CD4-positive, alpha-beta T cell treated with Interleukin-6 for 4 hours (primary cell): ENCODE measurements around the gene SEMA3C.
"Not testable (repeated sequence)": the region's sequence is repeated elsewhere in the genome, so short reads cannot be mapped to it uniquely, and the experiment has no call there.

Experiments
- DNase-seq: peaks from one replicate; pipeline ENCODE4 v3.0.0-alpha.2; 2020; ENCODE audit warnings: mixed read lengths

The SEMA3C gene

GRCh38 chr7:80918909-80919721 lies at the start of gene SEMA3C:
Gene SEMA3C (minus strand): TSS chr7:80919051. CDS start chr7:80916781, 2,270 bp downstream.
- no peak for DNase-seq

- no peak for DNase-seq
These were observed 49.8 kb upstream of the SEMA3C start for GRCh38 chr7:80968606-80969005.

GRCh38 chr7:80967917-80968297 lies 49.1 kb upstream of the SEMA3C start:
- DNase-seq = no peak

GRCh38 chr7:80967071-80967916 lies 48.4 kb upstream of the SEMA3C start:
- DNase-seq = no peak

- no peak for DNase-seq
These were observed 41.5 kb upstream of the SEMA3C start for GRCh38 chr7:80960244-80960795.

GRCh38 chr7:80957226-80957777 lies 38.5 kb upstream of the SEMA3C start:
- no peak for DNase-seq

- DNase-seq = no peak
These were observed 35.3 kb upstream of the SEMA3C start for GRCh38 chr7:80954191-80954590.

- no peak for DNase-seq
These were observed 31.7 kb upstream of the SEMA3C start for GRCh38 chr7:80950550-80950967.

- DNase-seq = no peak
These were observed 30.6 kb upstream of the SEMA3C start for GRCh38 chr7:80949449-80949848.

GRCh38 chr7:80946858-80947257 lies 28.0 kb upstream of the SEMA3C start:
- no peak for DNase-seq

GRCh38 chr7:80945976-80946375 lies 27.1 kb upstream of the SEMA3C start:
- no peak for DNase-seq

GRCh38 chr7:80943342-80943741 lies 24.5 kb upstream of the SEMA3C start:
- no peak for DNase-seq

GRCh38 chr7:80942261-80943041 lies 23.6 kb upstream of the SEMA3C start:
- DNase-seq = no peak

GRCh38 chr7:80941208-80941758 lies 22.4 kb upstream of the SEMA3C start:
- DNase-seq = no peak

GRCh38 chr7:80940539-80941207 lies 21.8 kb upstream of the SEMA3C start:
- DNase-seq = no peak

GRCh38 chr7:80937336-80937735 lies 18.5 kb upstream of the SEMA3C start:
- no peak for DNase-seq

- DNase-seq = no peak
These were observed 17.3 kb upstream of the SEMA3C start for GRCh38 chr7:80935991-80936780.

- no peak for DNase-seq
These were observed 15.5 kb upstream of the SEMA3C start for GRCh38 chr7:80934321-80934720.

- DNase-seq = no peak
These were observed 13.7 kb upstream of the SEMA3C start for GRCh38 chr7:80932536-80932935.

- DNase-seq = no peak
These were observed 10.8 kb upstream of the SEMA3C start for GRCh38 chr7:80929619-80930018.

- DNase-seq = not testable (repeated sequence)
These were observed 8.1 kb upstream of the SEMA3C start for GRCh38 chr7:80926955-80927354.
